GM12873 (cell line): Measurements from ENCODE around the gene UBR3.

Experiments
- TF ChIP-seq, protein P1 (sequence below): IDR thresholded peaks from 2 replicates; pipeline ENCODE4 v1.5.1; 2012; ENCODE audit warnings: low read depth, mild to moderate bottlenecking, moderate library complexity, low read length, control low read depth; ENCODE audit not compliant: insufficient read depth; ENCODE audit errors: missing control alignments

UBR3 gene

DNA sequence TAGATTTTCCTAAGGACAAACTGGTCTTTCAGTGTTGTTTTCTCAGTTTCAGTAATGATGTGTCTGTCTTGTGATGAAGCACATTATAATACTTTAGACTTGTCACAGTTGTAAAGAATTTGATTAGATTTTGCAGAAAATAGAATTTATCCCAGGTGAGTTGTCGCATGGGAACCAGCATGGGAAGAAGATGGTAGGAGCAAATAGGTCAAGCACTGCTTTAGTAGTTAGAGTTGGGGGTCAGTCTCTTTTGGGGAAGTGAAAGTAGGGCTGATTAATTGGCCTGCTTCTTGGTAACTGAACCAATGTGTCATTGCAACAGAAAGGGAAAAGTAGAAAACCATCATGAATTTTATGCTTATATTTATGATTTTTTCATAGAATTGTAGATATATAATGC, 197.5 kb downstream of the UBR3 start:
- TF ChIP-seq, protein P1, sequence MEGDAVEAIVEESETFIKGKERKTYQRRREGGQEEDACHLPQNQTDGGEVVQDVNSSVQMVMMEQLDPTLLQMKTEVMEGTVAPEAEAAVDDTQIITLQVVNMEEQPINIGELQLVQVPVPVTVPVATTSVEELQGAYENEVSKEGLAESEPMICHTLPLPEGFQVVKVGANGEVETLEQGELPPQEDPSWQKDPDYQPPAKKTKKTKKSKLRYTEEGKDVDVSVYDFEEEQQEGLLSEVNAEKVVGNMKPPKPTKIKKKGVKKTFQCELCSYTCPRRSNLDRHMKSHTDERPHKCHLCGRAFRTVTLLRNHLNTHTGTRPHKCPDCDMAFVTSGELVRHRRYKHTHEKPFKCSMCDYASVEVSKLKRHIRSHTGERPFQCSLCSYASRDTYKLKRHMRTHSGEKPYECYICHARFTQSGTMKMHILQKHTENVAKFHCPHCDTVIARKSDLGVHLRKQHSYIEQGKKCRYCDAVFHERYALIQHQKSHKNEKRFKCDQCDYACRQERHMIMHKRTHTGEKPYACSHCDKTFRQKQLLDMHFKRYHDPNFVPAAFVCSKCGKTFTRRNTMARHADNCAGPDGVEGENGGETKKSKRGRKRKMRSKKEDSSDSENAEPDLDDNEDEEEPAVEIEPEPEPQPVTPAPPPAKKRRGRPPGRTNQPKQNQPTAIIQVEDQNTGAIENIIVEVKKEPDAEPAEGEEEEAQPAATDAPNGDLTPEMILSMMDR, result no peak

DNA sequence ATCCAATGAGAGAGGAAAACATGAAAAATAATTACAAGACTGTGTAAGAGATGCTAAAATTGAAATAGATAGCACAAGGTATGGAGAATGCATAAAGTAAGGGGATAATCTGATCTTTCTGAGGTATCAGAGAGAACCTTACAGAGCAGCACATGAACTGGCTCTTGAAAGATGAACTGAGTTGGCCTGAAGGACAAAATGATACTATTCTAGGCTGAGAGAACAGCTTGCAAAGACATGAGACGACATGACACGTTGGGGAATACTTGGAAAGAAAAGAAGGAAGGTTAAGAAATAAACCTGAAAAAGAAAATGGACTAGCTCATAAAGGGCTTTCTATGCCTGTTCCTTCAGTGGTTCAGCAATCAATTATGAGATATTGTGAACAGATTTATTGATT, 198.0 kb downstream of the UBR3 start:
- TF ChIP-seq, protein P1, result no peak

DNA sequence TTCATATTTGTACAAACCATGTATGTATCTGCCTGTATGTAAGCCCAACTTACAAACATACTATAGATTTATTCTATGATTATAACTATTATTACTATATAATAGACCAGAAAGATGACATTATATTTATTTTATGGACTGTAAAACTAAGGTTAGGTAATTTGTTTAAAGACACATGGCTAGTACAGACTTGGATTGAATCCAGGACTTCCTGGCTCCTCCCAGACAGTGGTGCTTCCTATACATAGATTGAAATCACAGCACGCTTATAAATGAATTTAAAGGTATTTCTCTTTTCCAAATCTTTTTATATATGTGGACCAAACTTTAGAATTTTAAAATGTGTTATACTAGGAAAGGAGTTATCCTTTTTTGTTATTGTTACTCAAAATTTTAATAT, 199.1 kb downstream of the UBR3 start:
- TF ChIP-seq, protein P1, result no peak

DNA sequence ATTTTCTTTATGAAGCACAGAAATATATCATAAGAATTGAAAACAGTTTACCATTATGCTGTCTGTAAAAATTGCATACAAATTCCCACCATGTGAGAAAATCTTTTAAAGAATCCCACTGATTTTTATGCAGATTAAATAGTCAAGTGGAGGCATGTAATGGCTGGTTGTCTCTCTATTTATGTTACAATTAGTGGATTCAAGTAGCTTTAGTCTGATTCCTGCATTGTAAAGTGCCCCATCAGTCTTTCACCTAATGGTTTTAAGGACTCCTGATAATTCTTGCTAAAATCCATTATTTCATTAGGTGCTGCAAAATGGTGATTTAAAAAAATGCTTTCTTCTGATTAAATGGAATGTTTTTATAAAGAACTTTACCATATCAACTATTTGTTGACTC, 202.3 kb downstream of the UBR3 start:
- TF ChIP-seq, protein P1, result no peak

DNA sequence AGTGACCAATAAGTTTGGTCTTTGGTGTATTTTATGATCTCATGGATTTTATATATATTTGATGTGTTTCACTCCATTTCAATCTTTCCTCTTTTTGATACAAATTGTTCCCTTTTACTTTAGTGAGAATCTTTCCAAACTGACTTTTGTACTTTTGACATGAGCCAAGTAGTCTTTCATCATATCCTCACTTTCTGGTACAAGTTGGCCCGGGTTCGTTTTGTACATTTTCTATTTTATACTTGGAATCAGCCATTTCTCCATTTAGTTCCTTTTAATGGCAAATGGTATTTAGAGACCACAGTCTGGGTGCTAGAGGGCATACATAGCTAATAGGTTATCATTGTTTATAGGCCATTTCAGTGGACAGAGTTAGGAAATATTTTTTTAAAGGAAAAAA, 202.8 kb downstream of the UBR3 start:
- TF ChIP-seq, protein P1, result no peak

DNA sequence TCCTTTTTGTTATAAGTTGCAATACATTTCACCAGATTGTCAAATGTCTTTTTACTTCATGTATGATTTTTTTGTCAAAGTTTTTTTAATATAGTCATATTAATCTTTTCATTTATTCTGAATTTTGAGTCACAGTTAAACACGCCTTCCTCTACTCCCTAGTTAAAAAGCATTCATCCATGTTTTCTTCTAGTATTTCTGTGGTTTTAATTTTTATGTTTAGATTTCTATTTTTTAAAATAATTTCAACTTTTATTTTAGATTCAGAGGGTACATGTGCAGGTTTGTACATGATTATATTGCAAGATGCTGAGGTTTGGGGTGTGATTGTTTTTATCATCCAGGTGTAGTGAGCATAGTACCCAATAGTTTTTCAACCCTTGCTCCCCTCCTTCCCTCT, 204.0 kb downstream of the UBR3 start:
- TF ChIP-seq, protein P1, result no peak

DNA sequence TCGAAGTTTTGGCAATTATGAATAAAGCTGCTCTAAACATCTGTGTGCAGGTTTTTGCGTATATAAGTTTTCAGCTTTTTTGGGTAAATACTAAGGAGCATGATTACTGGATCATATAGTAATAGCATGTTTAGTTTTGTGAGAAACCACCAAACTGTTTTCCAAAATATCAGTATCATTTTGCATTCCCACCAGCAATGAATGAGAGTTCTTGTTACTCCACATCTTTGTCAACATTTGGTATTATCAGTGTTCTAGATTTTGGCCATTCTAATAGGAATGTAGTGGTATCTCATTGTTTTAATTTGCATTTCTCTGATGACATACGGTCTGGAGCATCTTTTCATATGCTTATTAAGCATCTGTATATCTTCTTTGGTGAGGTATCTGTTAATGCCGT, 207.3 kb downstream of the UBR3 start:
- TF ChIP-seq, protein P1, result no peak

DNA sequence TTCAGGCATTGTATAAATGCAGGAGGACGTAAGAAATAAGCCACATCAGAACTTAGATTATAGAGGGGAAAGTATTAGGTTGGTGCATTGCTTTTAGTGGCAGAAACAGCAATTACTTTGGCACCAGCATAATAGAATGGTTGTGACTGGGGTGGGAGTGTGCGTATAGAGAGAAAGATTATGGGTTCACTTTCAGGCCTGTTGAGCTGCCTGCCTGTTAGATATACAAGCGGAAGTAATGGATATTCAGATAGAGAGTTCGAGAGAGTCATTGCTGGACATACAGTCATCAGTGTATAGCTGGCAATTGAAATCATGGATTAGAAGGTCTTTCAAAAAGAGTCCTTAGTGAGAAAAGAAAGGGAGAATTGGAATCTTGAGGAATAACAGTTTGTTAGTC, 211.5 kb downstream of the UBR3 start:
- TF ChIP-seq, protein P1, result no peak
